ENCODE measurements around the gene SNAPC4. TPM values are rescaled to one million over a fixed set of nuclear protein-coding genes. Genes with fewer than 3 reads are reported as not detected.

Gene SNAPC4
- polyA plus RNA-seq, 1 of the 3 experiments (the other 2 are of a cell fraction), result 9.2 TPM

GRCh38 chr9:136437430-136437829 is 37.5 kb upstream of the SNAPC4 start:
- Histone ChIP-seq H3F3A (replicated peaks; ENCODE audit: insufficient read depth) (peaks cover 26% of the 10 kb centered on the region), H3K9me2 (no peaks in the 10 kb centered on the region), H4K20me1 (ENCODE audit: insufficient read depth) (peaks cover 77% of the 10 kb centered on the region), H3K27me3 (ENCODE audit: insufficient read depth) (no peaks in the 10 kb centered on the region), H2AFZ (ENCODE audit: low read depth) (no peak overlapping the region), H3K4me3 (ENCODE audit: low read depth in 2 of 2, low read length in 1 of 2) (peak overlapping the region; percentile 81 to 83), H3K9me3 (no peaks in the 10 kb centered on the region), H3K36me3 (replicated peaks in 1 of 2; ENCODE audit: control insufficient read depth in 1 of 2, insufficient read depth in 2 of 2, low read length in 1 of 2) (peaks cover 6 to 41% of the 10 kb centered on the region in 2 experiments), H3K27ac (ENCODE audit: low read depth in 2 of 2, low read length in 1 of 2) (no peak overlapping the region), H3K4me1 (ENCODE audit: control insufficient read depth in 1 of 2, insufficient read depth in 2 of 2, low read depth in 1 of 2, low read length in 1 of 2) (peaks cover 0 to 21% of the 10 kb centered on the region in 2 experiments; a peak in 1 of 4 replicates), H3K79me2 (ENCODE audit: insufficient read depth) (peaks cover 65% of the 10 kb centered on the region), H3K4me2 (peak overlapping the region; percentile 95), H3K9ac (peak overlapping the region; percentile 85; the same call in 1 of the 2 replicates)
- POLR2A ChIA-PET, result no interaction called here
- WGBS (ENCODE audit: low lambda C conversion rate), result 77% methylated on average over 7 of the region's 8 CpGs
- DNase-seq, result no peak
- TF ChIP-seq YY1 (IDR thresholded peaks at IDR 0.05; ENCODE audit: low read depth) (no peak), NFIC (IDR thresholded peaks at IDR 0.05; ENCODE audit: borderline replicate concordance) (no peak), EP300 (IDR thresholded peaks at IDR 0.05; ENCODE audit: borderline replicate concordance in 1 of 2, low read depth in 1 of 2, low read length in 1 of 2) (no peak), TCF12 (IDR thresholded peaks at IDR 0.05) (no peak), USF1 (IDR thresholded peaks at IDR 0.05; ENCODE audit: borderline replicate concordance, low read depth) (no peak), GATA2 (CRISPR knock-in tag; IDR thresholded peaks at IDR 0.05) (no peak), REST (IDR thresholded peaks at IDR 0.05; ENCODE audit: low read depth, low read length) (no peak), EZH2phosphoT487 (IDR thresholded peaks at IDR 0.05; ENCODE audit: borderline replicate concordance, low read depth) (no peak), FOXM1 (IDR thresholded peaks at IDR 0.05; ENCODE audit: low read depth) (no peak), TEAD4 (IDR thresholded peaks at IDR 0.05; ENCODE audit: borderline replicate concordance, insufficient read depth) (no peak), CTCF (IDR thresholded peaks at IDR 0.05) (no peak), RFX5 (IDR thresholded peaks at IDR 0.05; ENCODE audit: low read length) (no peak)
- CTCF ChIA-PET, result interaction anchor here (0.9 to 1.9 kb wide), 3 partner anchors 13 to 315 kb away, joined by 3 to 7 read pairs (median 4); no protein-coding TSS in a partner anchor
